NCI-H748 treated with DMSO at 0.1 percent for 48 hours (cell line): ENCODE measurements around the gene PANX1.
"Not testable (repeated sequence)": the region's sequence is repeated elsewhere in the genome, so short reads cannot be mapped to it uniquely, and the experiment has no call there.

Experiments
- DNase-seq: peaks from one replicate; lab custom pipeline; 2025; lab: John Stamatoyannopoulos, UW

PANX1 gene

GRCh38 chr11:94128746-94129511, at the start of gene PANX1:
TSS of gene PANX1 (plus strand) at chr11:94128841. CDS start at chr11:94129313, 472 bp downstream.
- DNase-seq = peak; percentile 66

GRCh38 chr11:94084164-94084563, 44.5 kb upstream of the PANX1 start:
- DNase-seq = no peak

- no peak for DNase-seq
Observed at GRCh38 chr11:94088906-94089305, 39.7 kb upstream of the PANX1 start.

GRCh38 chr11:94089341-94089740, 39.3 kb upstream of the PANX1 start:
- no peak for DNase-seq

- DNase-seq = no peak
Observed at GRCh38 chr11:94090401-94090800, 38.2 kb upstream of the PANX1 start.

- no peak for DNase-seq
Observed at GRCh38 chr11:94091091-94091490, 37.5 kb upstream of the PANX1 start.

GRCh38 chr11:94100253-94100652, 28.4 kb upstream of the PANX1 start:
- DNase-seq = no peak

GRCh38 chr11:94103471-94103870, 25.2 kb upstream of the PANX1 start:
- no peak for DNase-seq

GRCh38 chr11:94104734-94105133, 23.9 kb upstream of the PANX1 start:
- DNase-seq = no peak

GRCh38 chr11:94106716-94107115, 21.9 kb upstream of the PANX1 start:
- DNase-seq = no peak

GRCh38 chr11:94107363-94107762, 21.3 kb upstream of the PANX1 start:
- no peak for DNase-seq

GRCh38 chr11:94111241-94111640, 17.4 kb upstream of the PANX1 start:
- no peak for DNase-seq

- no peak for DNase-seq
Observed at GRCh38 chr11:94111660-94112059, 17.0 kb upstream of the PANX1 start.

- DNase-seq = no peak
Observed at GRCh38 chr11:94112206-94112953, 16.3 kb upstream of the PANX1 start.

GRCh38 chr11:94117197-94117574, 11.5 kb upstream of the PANX1 start:
- DNase-seq = no peak

- no peak for DNase-seq
Observed at GRCh38 chr11:94117871-94118270, 10.8 kb upstream of the PANX1 start.

GRCh38 chr11:94119676-94120075, 9.0 kb upstream of the PANX1 start:
- not testable (repeated sequence) for DNase-seq

- not testable (repeated sequence) for DNase-seq
Observed at GRCh38 chr11:94120516-94120915, 8.1 kb upstream of the PANX1 start.

- no peak for DNase-seq
Observed at GRCh38 chr11:94120946-94121345, 7.7 kb upstream of the PANX1 start.

- no peak for DNase-seq
Observed at GRCh38 chr11:94125407-94126115, 3.1 kb upstream of the PANX1 start.

- no peak for DNase-seq
Observed at GRCh38 chr11:94127638-94128037, 1.0 kb upstream of the PANX1 start.

GRCh38 chr11:94128291-94128745, 323 bp upstream of the PANX1 start:
- DNase-seq = peak; percentile 18
